DOHH2 (cell line): ENCODE data around the gene CITED2.

Experiments
- H3F3A ChIP-seq: fragments of 200-600 bp; sonication (generic), shearing (Covaris generic); 2 replicates; pipeline ENCODE4 v1.6.0; 2016; ENCODE audit warnings: antibody characterized with exemption, mild to moderate bottlenecking; ENCODE audit not compliant: control insufficient read depth, insufficient read depth
- H3K27ac ChIP-seq: fragments of 200-600 bp; sonication (generic); 2 replicates; pipeline ENCODE4 v1.5.1; 2014; ENCODE audit warnings: low read depth, mild to moderate bottlenecking, low read length, moderate library complexity
- H3K27me3 ChIP-seq: fragments of 200-600 bp; sonication (generic); 2 replicates; pipeline ENCODE4 v1.6.1; 2014; ENCODE audit warnings: mild to moderate bottlenecking, low read length, mixed read lengths; ENCODE audit not compliant: control insufficient read depth
- H3K36me3 ChIP-seq: fragments of 200-600 bp; sonication (generic); 2 replicates; pipeline ENCODE4 v1.6.1; 2014; ENCODE audit warnings: mild to moderate bottlenecking, low read length, moderate library complexity, mixed read lengths; ENCODE audit not compliant: control insufficient read depth
- H3K4me1 ChIP-seq: fragments of 200-600 bp; sonication (generic); 2 replicates; pipeline ENCODE4 v1.6.1; 2014; ENCODE audit warnings: mild to moderate bottlenecking, low read length, mixed read lengths; ENCODE audit not compliant: control insufficient read depth
- H3K4me2 ChIP-seq: fragments of 200-600 bp; sonication (generic); 2 replicates; pipeline ENCODE4 v1.6.0; 2014; ENCODE audit warnings: mild to moderate bottlenecking, low read length, moderate library complexity
- H3K4me3 ChIP-seq: fragments of 200-600 bp; sonication (generic); 2 replicates; pipeline ENCODE4 v1.5.1; 2014; ENCODE audit warnings: mild to moderate bottlenecking, low read length, mixed read lengths
- H3K79me2 ChIP-seq: fragments of 200-600 bp; sonication (generic); 2 replicates; pipeline ENCODE4 v1.6.1; 2014; ENCODE audit warnings: mild to moderate bottlenecking, low read length, mixed read lengths; ENCODE audit not compliant: control insufficient read depth
- H3K9me2 ChIP-seq: fragments of 200-600 bp; sonication (generic); replicated peaks from 2 replicates; pipeline ENCODE4 v1.6.1; 2014; ENCODE audit warnings: mild to moderate bottlenecking, low read length, mixed read lengths; ENCODE audit not compliant: control insufficient read depth
- H3K9me3 ChIP-seq: fragments of 200-600 bp; sonication (generic); 2 replicates; pipeline ENCODE4 v1.6.1; 2014; ENCODE audit warnings: antibody characterized with exemption, low read length, mixed read lengths; ENCODE audit not compliant: control insufficient read depth, insufficient read depth
- H4K20me1 ChIP-seq: fragments of 200-600 bp; sonication (generic); 2 replicates; pipeline ENCODE4 v1.6.0; 2014; ENCODE audit warnings: low read depth, mild to moderate bottlenecking, antibody characterized with exemption, low read length, moderate library complexity; ENCODE audit not compliant: control insufficient read depth, insufficient read depth
- CTCF ChIP-seq: fragments of 200-600 bp; sonication (generic); IDR thresholded peaks from one replicate; pipeline ENCODE4 v1.5.1; 2014; ENCODE audit warnings: antibody characterized with exemption, mild to moderate bottlenecking, low read depth, low read length; ENCODE audit not compliant: poor library complexity, severe bottlenecking
- EZH2phosphoT487 ChIP-seq: fragments of 200-600 bp; sonication (generic); IDR thresholded peaks from 2 replicates; pipeline ENCODE4 v1.6.1; 2017; ENCODE audit warnings: borderline replicate concordance, mild to moderate bottlenecking, antibody characterized with exemption, low read length, moderate library complexity, mixed read lengths

Gene CITED2

GRCh38 chr6:139378882-139379341 is 4.5 kb upstream of the CITED2 start:
- Histone ChIP-seq H4K20me1 (no peaks in the 10 kb centered on the region; the same call in 1 of the 2 replicates), H3K4me2 (no peak overlapping the region), H3K9me3 (no peaks in the 10 kb centered on the region), H3K27ac (no peak overlapping the region), H3K79me2 (peaks cover 4% of the 10 kb centered on the region), H3K4me1 (peaks cover 16% of the 10 kb centered on the region), H3F3A (0 out of 2 replicates have a peak, but pooled peaks cover 2% of the 10 kb centered on the region), H3K27me3 (no peaks in the 10 kb centered on the region), H3K36me3 (peaks cover 4% of the 10 kb centered on the region; the same call in 1 of the 2 replicates), H3K9me2 (no peaks in the 10 kb centered on the region), H3K4me3 (no peak overlapping the region)
- no peak for TF ChIP-seq EZH2phosphoT487
- no peak for TF ChIP-seq CTCF

- Histone ChIP-seq H3K4me1 (peaks cover 16% of the 10 kb centered on the region), H3K79me2 (peaks cover 11% of the 10 kb centered on the region), H4K20me1 (no peaks in the 10 kb centered on the region; the same call in 1 of the 2 replicates), H3K4me3 (no peak overlapping the region), H3K27me3 (no peaks in the 10 kb centered on the region), H3K36me3 (peaks cover 10% of the 10 kb centered on the region), H3K9me3 (no peaks in the 10 kb centered on the region), H3K9me2 (no peaks in the 10 kb centered on the region), H3K4me2 (no peak overlapping the region), H3K27ac (no peak overlapping the region), H3F3A (0 out of 2 replicates have a peak, but pooled peaks cover 2% of the 10 kb centered on the region)
- TF ChIP-seq CTCF: no peak
- no peak for TF ChIP-seq EZH2phosphoT487
Observed at GRCh38 chr6:139378226-139378625, 3.8 kb upstream of the CITED2 start.

DNA sequence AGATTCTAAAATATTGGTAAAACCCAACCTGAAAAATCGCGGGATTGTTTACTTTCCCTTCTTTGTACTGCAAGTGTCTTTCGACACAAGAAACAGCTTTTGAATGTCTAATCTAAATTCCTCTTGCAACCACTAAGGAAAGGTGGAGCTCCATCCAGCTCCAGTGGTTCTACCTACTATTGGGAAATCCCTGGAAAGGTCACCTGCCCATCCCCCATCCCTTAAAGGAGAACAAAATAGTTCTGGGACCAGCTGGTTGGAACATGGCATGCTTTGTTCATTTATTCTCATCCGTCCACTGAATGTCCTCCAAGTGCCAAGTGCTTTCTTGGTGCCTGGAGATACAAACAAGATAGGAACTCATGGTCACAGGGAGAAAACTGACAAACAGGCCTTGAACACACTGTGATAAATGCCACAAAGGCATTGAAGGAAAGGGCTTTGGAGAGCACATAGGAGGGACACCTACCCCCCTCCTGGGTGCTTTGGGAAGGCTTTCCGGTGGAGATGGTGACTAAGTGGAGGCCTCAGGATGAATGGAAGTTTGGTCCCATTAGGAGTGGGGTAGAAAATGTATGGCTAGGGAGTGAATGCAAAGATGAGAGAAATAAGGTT is 2.3 kb upstream of the CITED2 start:
- H3K4me3 ChIP-seq: 0 out of 2 replicates have a peak overlapping the region, but pooled peaks have one; percentile 93
- H3K36me3 ChIP-seq: peaks cover 23% of the 10 kb centered on the region
- H3K27ac ChIP-seq: no peak overlapping the region
- 0 out of 2 replicates have a peak, but pooled peaks cover 2% of the 10 kb centered on the region for H3F3A ChIP-seq
- peaks cover 4% of the 10 kb centered on the region; the same call in 1 of the 2 replicates for H4K20me1 ChIP-seq
- peaks cover 22% of the 10 kb centered on the region for H3K4me1 ChIP-seq
- TF ChIP-seq EZH2phosphoT487: no peak
- no peak for TF ChIP-seq CTCF
- H3K79me2 ChIP-seq: peaks cover 25% of the 10 kb centered on the region
- H3K4me2 ChIP-seq: no peak overlapping the region; the same call in 1 of the 2 replicates
- no peaks in the 10 kb centered on the region for H3K9me3 ChIP-seq
- H3K9me2 ChIP-seq: no peaks in the 10 kb centered on the region
- no peaks in the 10 kb centered on the region for H3K27me3 ChIP-seq
